Fibroblast of lung (primary cell): ENCODE measurements around the gene ADPRH.

ENCODE experiments used
- EZH2 ChIP-seq: IDR thresholded peaks from 2 replicates; pipeline ENCODE4 v1.5.1; 2012; ENCODE audit warnings: low read length, control low read depth, mild to moderate bottlenecking; ENCODE audit errors: missing control alignments
- TF ChIP-seq, protein P1 (sequence below), 2 donors: IDR thresholded peaks in 1 of 2; conservative IDR thresholded peaks in 1 of 2; 1 replicate in 1 of 2; 2 replicates in 1 of 2; pipeline ENCODE4 v1.5.1; 2011 to 2012; ENCODE audit warnings: low read length in 2 of 2, control low read depth in 1 of 2, inconsistent platforms in 1 of 2, low read depth in 1 of 2, mild to moderate bottlenecking in 1 of 2

DNA sequence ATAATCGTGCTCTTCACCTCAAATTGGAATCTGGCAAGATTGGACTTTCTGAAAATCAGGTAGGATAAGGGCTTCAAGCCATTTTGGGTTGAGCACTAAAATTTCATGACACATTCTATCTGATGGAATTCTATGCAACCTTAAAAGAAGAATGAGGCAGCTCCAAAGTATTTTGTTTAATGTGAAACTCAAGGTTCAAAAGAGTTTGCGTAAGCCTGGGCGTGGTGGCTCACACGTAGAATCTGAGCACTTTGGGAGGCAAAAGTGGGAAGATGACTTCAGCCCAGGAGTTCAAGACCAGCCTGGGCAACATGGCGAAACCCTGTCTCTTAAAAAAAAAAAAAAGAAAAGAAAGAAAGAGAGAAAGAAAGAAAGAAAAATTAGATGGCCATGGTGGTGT is 14.8 kb downstream of the ADPRH start:
- TF ChIP-seq, protein P1, sequence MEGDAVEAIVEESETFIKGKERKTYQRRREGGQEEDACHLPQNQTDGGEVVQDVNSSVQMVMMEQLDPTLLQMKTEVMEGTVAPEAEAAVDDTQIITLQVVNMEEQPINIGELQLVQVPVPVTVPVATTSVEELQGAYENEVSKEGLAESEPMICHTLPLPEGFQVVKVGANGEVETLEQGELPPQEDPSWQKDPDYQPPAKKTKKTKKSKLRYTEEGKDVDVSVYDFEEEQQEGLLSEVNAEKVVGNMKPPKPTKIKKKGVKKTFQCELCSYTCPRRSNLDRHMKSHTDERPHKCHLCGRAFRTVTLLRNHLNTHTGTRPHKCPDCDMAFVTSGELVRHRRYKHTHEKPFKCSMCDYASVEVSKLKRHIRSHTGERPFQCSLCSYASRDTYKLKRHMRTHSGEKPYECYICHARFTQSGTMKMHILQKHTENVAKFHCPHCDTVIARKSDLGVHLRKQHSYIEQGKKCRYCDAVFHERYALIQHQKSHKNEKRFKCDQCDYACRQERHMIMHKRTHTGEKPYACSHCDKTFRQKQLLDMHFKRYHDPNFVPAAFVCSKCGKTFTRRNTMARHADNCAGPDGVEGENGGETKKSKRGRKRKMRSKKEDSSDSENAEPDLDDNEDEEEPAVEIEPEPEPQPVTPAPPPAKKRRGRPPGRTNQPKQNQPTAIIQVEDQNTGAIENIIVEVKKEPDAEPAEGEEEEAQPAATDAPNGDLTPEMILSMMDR (conservative IDR thresholded peaks at IDR 0.05 in 1 of 2, IDR thresholded peaks at IDR 0.05 in 1 of 2; ENCODE audit: low read depth in 1 of 2, low read length in 2 of 2): no peak
- TF ChIP-seq EZH2: no peak
